D721Med (cell line): ENCODE results near the gene CXXC5.

Source experiments
- DNase-seq: peaks from one replicate; pipeline ENCODE4 v3.0.0; 2011; ENCODE audit warnings: low spot score; ENCODE audit not compliant: insufficient read length
- FAIRE-seq: peaks from 2 replicates; lab custom pipeline; 2011; peaks lifted over from hg19 to GRCh38; lab: Jason Lieb, UNC
- CTCF ChIP-seq: IDR thresholded peaks from 2 replicates; pipeline ENCODE4 v1.5.1; 2012; ENCODE audit warnings: mild to moderate bottlenecking, control low read depth; ENCODE audit not compliant: insufficient read depth; ENCODE audit errors: missing control alignments

The CXXC5 gene

GRCh38 chr5:139664727-139665351, 16.7 kb downstream of the CXXC5 start:
- peak; percentile 83 for DNase-seq
- no peak for FAIRE-seq
- no peak for TF ChIP-seq CTCF

- no peak for DNase-seq
- no peak for TF ChIP-seq CTCF
- no peak for FAIRE-seq
Observed at GRCh38 chr5:139665626-139666025, 17.5 kb downstream of the CXXC5 start.

GRCh38 chr5:139666551-139666950, 18.4 kb downstream of the CXXC5 start:
- FAIRE-seq (no peak), DNase-seq (no peak)
- TF ChIP-seq CTCF, result no peak

- no peak for DNase-seq
- no peak for TF ChIP-seq CTCF
- no peak for FAIRE-seq
Observed at GRCh38 chr5:139667001-139667729, 19.0 kb downstream of the CXXC5 start.

- TF ChIP-seq CTCF, result no peak
- no peak for DNase-seq
- FAIRE-seq, result no peak
Observed at GRCh38 chr5:139667730-139668063, 19.5 kb downstream of the CXXC5 start.

- no peak for FAIRE-seq
- DNase-seq, result no peak
- no peak for TF ChIP-seq CTCF
Observed at GRCh38 chr5:139668064-139668880, 20.1 kb downstream of the CXXC5 start.
